H1 (cell line): ENCODE measurements around the gene MORF4L1.

Experiments used
- EZH2 ChIP-seq: fragments of 200-600 bp; sonication (generic); IDR thresholded peaks from 2 replicates; pipeline ENCODE4 v1.7.1; 2012; ENCODE audit warnings: low read depth, mild to moderate bottlenecking, moderate library complexity, low read length, inconsistent platforms; ENCODE audit not compliant: severe bottlenecking
- MAX ChIP-seq: IDR thresholded peaks from 2 replicates; pipeline ENCODE4 v1.6.1; 2012; ENCODE audit warnings: inconsistent platforms
- NRF1 ChIP-seq: IDR thresholded peaks from 2 replicates; pipeline ENCODE4 v1.6.1; 2011; ENCODE audit warnings: mild to moderate bottlenecking, low read depth, low read length, improper control_type of control experiment
- POLR2AphosphoS5 ChIP-seq: IDR thresholded peaks from 2 replicates; pipeline ENCODE4 v1.6.1; 2011; ENCODE audit warnings: low read depth, low read length

GRCh38 chr15:78893538-78893937, 20.8 kb downstream of the MORF4L1 start:
- no peak for TF ChIP-seq MAX
- no peak for TF ChIP-seq POLR2AphosphoS5
- TF ChIP-seq EZH2: no peak
- TF ChIP-seq NRF1: no peak
